ENCODE results near the gene C1QL3.

C1QL3 gene

GRCh38 chr10:16497911-16498310 lies 23.8 kb downstream of the C1QL3 start:
- Histone ChIP-seq H2BK12ac (ENCODE audit: low read length) (no peak overlapping the region), H3K4me3 (ENCODE audit: low read length in 2 of 2) (no peak overlapping the region), H3K4me1 (ENCODE audit: control insufficient read depth in 2 of 2, insufficient read depth in 1 of 2, low read depth in 1 of 2, low read length in 2 of 2) (no peaks in the 10 kb centered on the region), H2AK5ac (ENCODE audit: low read depth, low read length) (no peak overlapping the region), H2BK15ac (ENCODE audit: low read length) (no peak overlapping the region), H2BK5ac (ENCODE audit: low read length) (no peak overlapping the region), H4K8ac (ENCODE audit: low read depth, low read length) (no peak overlapping the region), H3K23ac (ENCODE audit: low read depth, low read length, poor library complexity) (no peak overlapping the region), H3K27me3 (ENCODE audit: control insufficient read depth in 3 of 3, insufficient read depth in 3 of 3, low read depth in 1 of 3, low read length in 3 of 3) (no peaks in the 10 kb centered on the region), H3K27ac (replicated peaks; ENCODE audit: low read length) (no peak overlapping the region), H3K4me2 (ENCODE audit: insufficient read depth, low read length, poor library complexity, severe bottlenecking) (no peak overlapping the region), H3K9ac (ENCODE audit: low read depth, low read length, poor library complexity) (no peak overlapping the region), H3K14ac (ENCODE audit: low read length) (no peak overlapping the region), H4K91ac (ENCODE audit: low read depth, low read length, poor library complexity) (no peak overlapping the region), H3K36me3 (replicated peaks in 1 of 2; ENCODE audit: control insufficient read depth in 2 of 2, insufficient read depth in 2 of 2, low read length in 2 of 2) (no peaks in the 10 kb centered on the region), H3K79me1 (ENCODE audit: low read depth, low read length) (no peaks in the 10 kb centered on the region), H2BK120ac (ENCODE audit: low read depth, low read length) (no peak overlapping the region), H3K9me3 (replicated peaks in 1 of 2; ENCODE audit: control insufficient read depth in 2 of 2, insufficient read depth in 1 of 2, low read depth in 1 of 2, low read length in 2 of 2) (no peaks in the 10 kb centered on the region), H3K18ac (ENCODE audit: low read length) (no peak overlapping the region), H3K4ac (ENCODE audit: low read length) (no peak overlapping the region), H2AFZ (ENCODE audit: low read length) (no peak overlapping the region)
- DNase-seq (ENCODE audit: low spot score) = no peak
- WGBS, 2 donors (ENCODE audit: extremely low coverage in 2 of 2, insufficient read length in 2 of 2, insufficient replicate concordance in 1 of 2) = no CpG with 5 or more reads among the region's 4 CpGs

GRCh38 chr10:16493884-16494536 lies 27.7 kb downstream of the C1QL3 start:
- H2AK5ac ChIP-seq (ENCODE audit: low read depth, low read length) = no peak overlapping the region
- no peaks in the 10 kb centered on the region for H3K27me3 ChIP-seq (ENCODE audit: control insufficient read depth in 3 of 3, insufficient read depth in 3 of 3, low read depth in 1 of 3, low read length in 3 of 3)
- no CpG with 5 or more reads among the region's 10 CpGs for WGBS, 2 donors (ENCODE audit: extremely low coverage in 2 of 2, insufficient read length in 2 of 2, insufficient replicate concordance in 1 of 2)

GRCh38 chr10:16491933-16492332 lies 29.7 kb downstream of the C1QL3 start:
- no peak overlapping the region for H3K4me3 ChIP-seq (ENCODE audit: low read length in 2 of 2)
- no peaks in the 10 kb centered on the region for H3K9me3 ChIP-seq (replicated peaks in 1 of 2; ENCODE audit: control insufficient read depth in 2 of 2, insufficient read depth in 1 of 2, low read depth in 1 of 2, low read length in 2 of 2)
- no peak overlapping the region for H2BK12ac ChIP-seq (ENCODE audit: low read length)
- H3K36me3 ChIP-seq (replicated peaks in 1 of 2; ENCODE audit: control insufficient read depth in 2 of 2, insufficient read depth in 2 of 2, low read length in 2 of 2) = no peaks in the 10 kb centered on the region
- peaks cover 0 to 3% of the 10 kb centered on the region in 2 donors for H3K4me1 ChIP-seq (ENCODE audit: control insufficient read depth in 2 of 2, insufficient read depth in 1 of 2, low read depth in 1 of 2, low read length in 2 of 2)
- no peak overlapping the region for H2BK5ac ChIP-seq (ENCODE audit: low read length)
- H3K79me1 ChIP-seq (ENCODE audit: low read depth, low read length) = no peaks in the 10 kb centered on the region
- H3K27me3 ChIP-seq (ENCODE audit: control insufficient read depth in 3 of 3, insufficient read depth in 3 of 3, low read depth in 1 of 3, low read length in 3 of 3) = no peaks in the 10 kb centered on the region
- H3K18ac ChIP-seq (ENCODE audit: low read length) = no peak overlapping the region
- H3K9ac ChIP-seq (ENCODE audit: low read depth, low read length, poor library complexity) = no peak overlapping the region
- no peak overlapping the region for H3K4ac ChIP-seq (ENCODE audit: low read length)
- H3K27ac ChIP-seq (replicated peaks; ENCODE audit: low read length) = no peak overlapping the region
- no peak overlapping the region for H2AK5ac ChIP-seq (ENCODE audit: low read depth, low read length)
- no peak overlapping the region for H3K4me2 ChIP-seq (ENCODE audit: insufficient read depth, low read length, poor library complexity, severe bottlenecking)
- H2AFZ ChIP-seq (ENCODE audit: low read length) = no peak overlapping the region
- DNase-seq (ENCODE audit: low spot score) = no peak
- no peak overlapping the region for H2BK15ac ChIP-seq (ENCODE audit: low read length)
- no peak overlapping the region for H2BK120ac ChIP-seq (ENCODE audit: low read depth, low read length)
- H4K8ac ChIP-seq (ENCODE audit: low read depth, low read length) = no peak overlapping the region
- WGBS, 2 donors (ENCODE audit: extremely low coverage in 2 of 2, insufficient read length in 2 of 2, insufficient replicate concordance in 1 of 2) = no CpG with 5 or more reads among the region's 2 CpGs
- H4K91ac ChIP-seq (ENCODE audit: low read depth, low read length, poor library complexity) = no peak overlapping the region
- H3K23ac ChIP-seq (ENCODE audit: low read depth, low read length, poor library complexity) = no peak overlapping the region
- H3K14ac ChIP-seq (ENCODE audit: low read length) = no peak overlapping the region

More at GRCh38 chr10:16493884-16494536, 27.7 kb downstream of the C1QL3 start:
- Histone ChIP-seq H2AFZ (ENCODE audit: low read length) (no peak overlapping the region), H2BK12ac (ENCODE audit: low read length) (no peak overlapping the region), H3K36me3 (replicated peaks in 1 of 2; ENCODE audit: control insufficient read depth in 2 of 2, insufficient read depth in 2 of 2, low read length in 2 of 2) (no peaks in the 10 kb centered on the region), H3K4ac (ENCODE audit: low read length) (no peak overlapping the region), H3K4me2 (ENCODE audit: insufficient read depth, low read length, poor library complexity, severe bottlenecking) (no peak overlapping the region), H3K4me3 (ENCODE audit: low read length in 2 of 2) (no peak overlapping the region), H4K91ac (ENCODE audit: low read depth, low read length, poor library complexity) (no peak overlapping the region), H2BK15ac (ENCODE audit: low read length) (no peak overlapping the region), H3K23ac (ENCODE audit: low read depth, low read length, poor library complexity) (no peak overlapping the region), H3K4me1 (ENCODE audit: control insufficient read depth in 2 of 2, insufficient read depth in 1 of 2, low read depth in 1 of 2, low read length in 2 of 2) (peaks cover 0 to 3% of the 10 kb centered on the region in 2 donors), H2BK5ac (ENCODE audit: low read length) (no peak overlapping the region), H3K9me3 (replicated peaks in 1 of 2; ENCODE audit: control insufficient read depth in 2 of 2, insufficient read depth in 1 of 2, low read depth in 1 of 2, low read length in 2 of 2) (no peaks in the 10 kb centered on the region), H3K9ac (ENCODE audit: low read depth, low read length, poor library complexity) (no peak overlapping the region), H3K14ac (ENCODE audit: low read length) (no peak overlapping the region), H2BK120ac (ENCODE audit: low read depth, low read length) (no peak overlapping the region), H3K79me1 (ENCODE audit: low read depth, low read length) (no peaks in the 10 kb centered on the region), H3K18ac (ENCODE audit: low read length) (no peak overlapping the region), H3K27ac (replicated peaks; ENCODE audit: low read length) (no peak overlapping the region), H4K8ac (ENCODE audit: low read depth, low read length) (no peak overlapping the region)
- no peak for DNase-seq (ENCODE audit: low spot score)

- Histone ChIP-seq H3K27me3 (ENCODE audit: control insufficient read depth in 3 of 3, insufficient read depth in 3 of 3, low read depth in 1 of 3, low read length in 3 of 3) (no peaks in the 10 kb centered on the region), H3K4ac (ENCODE audit: low read length) (no peak overlapping the region), H3K36me3 (replicated peaks in 1 of 2; ENCODE audit: control insufficient read depth in 2 of 2, insufficient read depth in 2 of 2, low read length in 2 of 2) (no peaks in the 10 kb centered on the region), H3K4me3 (ENCODE audit: low read length in 2 of 2) (no peak overlapping the region), H3K9me3 (replicated peaks in 1 of 2; ENCODE audit: control insufficient read depth in 2 of 2, insufficient read depth in 1 of 2, low read depth in 1 of 2, low read length in 2 of 2) (no peaks in the 10 kb centered on the region), H3K27ac (replicated peaks; ENCODE audit: low read length) (no peak overlapping the region), H3K23ac (ENCODE audit: low read depth, low read length, poor library complexity) (no peak overlapping the region), H4K8ac (ENCODE audit: low read depth, low read length) (no peak overlapping the region), H3K14ac (ENCODE audit: low read length) (no peak overlapping the region), H3K4me1 (ENCODE audit: control insufficient read depth in 2 of 2, insufficient read depth in 1 of 2, low read depth in 1 of 2, low read length in 2 of 2) (peaks cover 0 to 3% of the 10 kb centered on the region in 2 donors), H2AK5ac (ENCODE audit: low read depth, low read length) (no peak overlapping the region), H2BK12ac (ENCODE audit: low read length) (no peak overlapping the region), H3K4me2 (ENCODE audit: insufficient read depth, low read length, poor library complexity, severe bottlenecking) (no peak overlapping the region), H2BK120ac (ENCODE audit: low read depth, low read length) (no peak overlapping the region), H4K91ac (ENCODE audit: low read depth, low read length, poor library complexity) (no peak overlapping the region), H3K79me1 (ENCODE audit: low read depth, low read length) (no peaks in the 10 kb centered on the region), H3K9ac (ENCODE audit: low read depth, low read length, poor library complexity) (no peak overlapping the region), H2BK5ac (ENCODE audit: low read length) (no peak overlapping the region), H3K18ac (ENCODE audit: low read length) (no peak overlapping the region), H2AFZ (ENCODE audit: low read length) (no peak overlapping the region), H2BK15ac (ENCODE audit: low read length) (no peak overlapping the region)
- DNase-seq (ENCODE audit: low spot score) = no peak
- no CpG with 5 or more reads among the region's 3 CpGs for WGBS, 2 donors (ENCODE audit: extremely low coverage in 2 of 2, insufficient read length in 2 of 2, insufficient replicate concordance in 1 of 2)
Observed at GRCh38 chr10:16490511-16490910, 31.2 kb downstream of the C1QL3 start.
